ENCODE data around the gene GUCY2C. TPM values are rescaled to one million over a fixed set of nuclear protein-coding genes. Genes with fewer than 3 reads are reported as not detected.

The GUCY2C gene
- total RNA-seq, 1 experiment from 2014 or later: not detected

- H3K36me3 ChIP-seq (ENCODE audit: low read depth, low read length): no peaks in the 10 kb centered on the region
- ChIA-PET CTCF (no interaction called here), POLR2A (ENCODE audit: unreplicated experiment) (no interaction called here)
- no peaks in the 10 kb centered on the region for H3K9me2 ChIP-seq (replicated peaks; ENCODE audit: low read length)
- no peaks in the 10 kb centered on the region for H3F3A ChIP-seq (ENCODE audit: low read length, unreplicated experiment)
- no peak for ATAC-seq
- no peaks in the 10 kb centered on the region for H3K27me3 ChIP-seq (ENCODE audit: low read length)
- DNase-seq: no peak
- no peak overlapping the region for H3K27ac ChIP-seq (ENCODE audit: low read length)
- intact Hi-C loops (cut with micrococcal nuclease): no loop called here
- no peak overlapping the region for H2AFZ ChIP-seq (ENCODE audit: low read length)
- no TSS peak for BruUV-seq (replicated peaks)
- no peak overlapping the region for H3K4me3 ChIP-seq (ENCODE audit: low read length)
- no peaks in the 10 kb centered on the region for H3K4me1 ChIP-seq (ENCODE audit: insufficient read depth, low read length)
- H3K9me3 ChIP-seq (ENCODE audit: low read length): 0 out of 2 replicates have a peak, but pooled peaks cover 5% of the 10 kb centered on the region
- no peak overlapping the region for H3K9ac ChIP-seq (ENCODE audit: low read length)
- TF ChIP-seq EZH2 (IDR thresholded peaks at IDR 0.05; ENCODE audit: low read length, unreplicated experiment) (no peak), EZH2phosphoT487 (IDR thresholded peaks at IDR 0.05; ENCODE audit: borderline replicate concordance, low read length) (no peak), CTCF (conservative IDR thresholded peaks at IDR 0.05; ENCODE audit: low read depth, low read length) (no peak)
- no peak overlapping the region for H3K4me2 ChIP-seq (ENCODE audit: low read length)
- no peaks in the 10 kb centered on the region for H3K79me2 ChIP-seq (ENCODE audit: low read length)
- no peaks in the 10 kb centered on the region for H4K20me1 ChIP-seq (ENCODE audit: low read length)
These were observed 90.9 kb downstream of the GUCY2C start for GRCh38 chr12:14605401-14605989.

- DNase-seq: peak; percentile 5
- intact Hi-C loops (cut with micrococcal nuclease): no loop called here
- Histone ChIP-seq H3K4me2 (ENCODE audit: low read length) (no peak overlapping the region), H3K4me3 (ENCODE audit: low read length) (no peak overlapping the region), H3K27me3 (ENCODE audit: low read length) (no peaks in the 10 kb centered on the region), H3K79me2 (ENCODE audit: low read length) (no peaks in the 10 kb centered on the region), H3K9me3 (ENCODE audit: low read length) (0 out of 2 replicates have a peak, but pooled peaks cover 5% of the 10 kb centered on the region), H3F3A (ENCODE audit: low read length, unreplicated experiment) (no peaks in the 10 kb centered on the region), H4K20me1 (ENCODE audit: low read length) (no peaks in the 10 kb centered on the region), H3K27ac (ENCODE audit: low read length) (no peak overlapping the region), H3K9ac (ENCODE audit: low read length) (no peak overlapping the region), H3K9me2 (replicated peaks; ENCODE audit: low read length) (no peaks in the 10 kb centered on the region), H2AFZ (ENCODE audit: low read length) (no peak overlapping the region), H3K4me1 (ENCODE audit: insufficient read depth, low read length) (no peaks in the 10 kb centered on the region), H3K36me3 (ENCODE audit: low read depth, low read length) (no peaks in the 10 kb centered on the region)
- BruUV-seq (replicated peaks): no TSS peak
- CTCF ChIA-PET: no interaction called here
- no peak for TF ChIP-seq EZH2 (IDR thresholded peaks at IDR 0.05; ENCODE audit: low read length, unreplicated experiment)
- TF ChIP-seq EZH2phosphoT487 (IDR thresholded peaks at IDR 0.05; ENCODE audit: borderline replicate concordance, low read length): no peak
- TF ChIP-seq CTCF (conservative IDR thresholded peaks at IDR 0.05; ENCODE audit: low read depth, low read length): no peak
- POLR2A ChIA-PET (ENCODE audit: unreplicated experiment): interaction anchor here (0.6 kb wide), 1 partner anchor 29 kb away, joined by 3 read pairs; no protein-coding TSS in a partner anchor
- ATAC-seq: peak; percentile 84
These were observed 94.5 kb downstream of the GUCY2C start for GRCh38 chr12:14601692-14602478.

GRCh38 chr12:14597480-14597879 is 98.9 kb downstream of the GUCY2C start:
- Histone ChIP-seq H4K20me1 (ENCODE audit: low read length) (no peaks in the 10 kb centered on the region), H3F3A (ENCODE audit: low read length, unreplicated experiment) (no peaks in the 10 kb centered on the region), H2AFZ (ENCODE audit: low read length) (no peak overlapping the region), H3K79me2 (ENCODE audit: low read length) (no peaks in the 10 kb centered on the region), H3K9me2 (replicated peaks; ENCODE audit: low read length) (no peaks in the 10 kb centered on the region), H3K36me3 (ENCODE audit: low read depth, low read length) (no peaks in the 10 kb centered on the region), H3K4me1 (ENCODE audit: insufficient read depth, low read length) (no peaks in the 10 kb centered on the region), H3K4me3 (ENCODE audit: low read length) (no peak overlapping the region), H3K27ac (ENCODE audit: low read length) (no peak overlapping the region), H3K9me3 (ENCODE audit: low read length) (no peaks in the 10 kb centered on the region), H3K9ac (ENCODE audit: low read length) (no peak overlapping the region), H3K4me2 (ENCODE audit: low read length) (no peak overlapping the region), H3K27me3 (ENCODE audit: low read length) (no peaks in the 10 kb centered on the region)
- no TSS peak for BruUV-seq (replicated peaks)
- POLR2A ChIA-PET (ENCODE audit: unreplicated experiment): no interaction called here
- intact Hi-C loops (cut with micrococcal nuclease): no loop called here
- CTCF ChIA-PET: no interaction called here
- no peak for DNase-seq
- ATAC-seq: no peak
- no peak for TF ChIP-seq EZH2 (IDR thresholded peaks at IDR 0.05; ENCODE audit: low read length, unreplicated experiment)
- TF ChIP-seq EZH2phosphoT487 (IDR thresholded peaks at IDR 0.05; ENCODE audit: borderline replicate concordance, low read length): no peak
- TF ChIP-seq CTCF (conservative IDR thresholded peaks at IDR 0.05; ENCODE audit: low read depth, low read length): no peak
